Uterus (tissue), 4 donors: ENCODE results near the gene SETD1A. TPM values are rescaled to one million over a fixed set of nuclear protein-coding genes. Genes with fewer than 3 reads are reported as not detected.

Experiments
- DNase-seq, 2 donors: peaks; one replicate each; pipeline ENCODE4 v3.0.0-alpha.2; 2019 to 2020
- H3K27ac ChIP-seq, 2 donors: fragments of 200-600 bp; sonication (generic); 1 replicate in 1 of 2; 2 replicates in 1 of 2; pipeline ENCODE4 v1.5.1; 2016 to 2018
- H3K27me3 ChIP-seq, 2 donors: fragments of 200-600 bp; sonication (generic); one replicate each; pipeline ENCODE4 v1.5.1; 2018 to 2019; ENCODE audit warnings: control low read depth in 1 of 2
- H3K36me3 ChIP-seq, 2 donors: fragments of 200-600 bp; sonication (generic); one replicate each; pipeline ENCODE4 v1.5.1; 2019; ENCODE audit warnings: control low read depth in 1 of 2
- H3K4me1 ChIP-seq, 2 donors: fragments of 200-600 bp; sonication (generic); one replicate each; pipeline ENCODE4 v1.5.1; 2018 to 2019; ENCODE audit warnings: control low read depth in 1 of 2
- H3K4me3 ChIP-seq, 2 donors: fragments of 200-600 bp; sonication (generic); 1 replicate in 1 of 2; 2 replicates in 1 of 2; pipeline ENCODE4 v1.5.1; 2018 to 2019; ENCODE audit warnings: mild to moderate bottlenecking in 1 of 2
- H3K9me3 ChIP-seq, 2 donors: fragments of 200-600 bp; sonication (generic); one replicate each; pipeline ENCODE4 v1.5.1; 2019; ENCODE audit warnings: control low read depth in 1 of 2
- CTCF ChIP-seq, 4 experiments: fragments of 200-600 bp in 2 of 4; fragments of 450-650 bp in 2 of 4; sonication (generic) in 2 of 4; IDR thresholded peaks; one replicate each; pipeline ENCODE4 v1.5.1; 2016 to 2019; ENCODE audit warnings: antibody characterized with exemption in 4 of 4, mild to moderate bottlenecking in 2 of 4, moderate library complexity in 1 of 4
- POLR2A ChIP-seq, 2 donors: fragments of 450-650 bp; IDR thresholded peaks; one replicate each; pipeline ENCODE4 v1.6.1; 2016; ENCODE audit warnings: antibody characterized with exemption in 2 of 2, mild to moderate bottlenecking in 1 of 2, moderate library complexity in 1 of 2
- intact Hi-C: fragments of 100-400 bp; cut with DNase I; formaldehyde crosslinking; loops from one replicate; pipeline ENCODE4 v1.15.1; 2023; ENCODE audit warnings: low total_unique reads
- total RNA-seq, 4 donors: library from RNA; depleted of rRNA in 3 of 4; stranded (reverse); fragments of >200 nt in 3 of 4; gene quantifications; one replicate each; pipeline versions ENCODE4 v1.1.0 to v1.2.4, GENCODE V29; 2014 to 2023
- donor health status: DM: yes; HTN: yes; CAD: no.

Gene SETD1A
- total RNA-seq, 4 donors from 2014 or later = 2.1 to 31.7 (median 3.5) TPM

- Histone ChIP-seq H3K27me3 (no peaks in the 10 kb centered on the region), H3K4me3 (no peak overlapping the region), H3K27ac (no peak overlapping the region), H3K4me1 (no peaks in the 10 kb centered on the region), H3K36me3 (no peaks in the 10 kb centered on the region), H3K9me3 (no peaks in the 10 kb centered on the region)
- DNase-seq = no peak
- intact Hi-C loops = no loop called here
- TF ChIP-seq POLR2A (IDR thresholded peaks at IDR 0.05) = no peak
- no peak for TF ChIP-seq CTCF (IDR thresholded peaks at IDR 0.05)
Observed at GRCh38 chr16:30977502-30977901, 19.9 kb downstream of the SETD1A start.

- Histone ChIP-seq H3K36me3 (no peaks in the 10 kb centered on the region), H3K27ac (no peak overlapping the region), H3K9me3 (no peaks in the 10 kb centered on the region), H3K4me3 (no peak overlapping the region), H3K27me3 (no peaks in the 10 kb centered on the region), H3K4me1 (no peaks in the 10 kb centered on the region)
- intact Hi-C loops = loop anchor here (10.0 kb wide), 1 partner anchor 465 kb away; the partner anchor contains the start of gene ZNF843
- TF ChIP-seq CTCF (IDR thresholded peaks at IDR 0.05) (no peak), POLR2A (IDR thresholded peaks at IDR 0.05) (no peak)
- DNase-seq = no peak
Observed at GRCh38 chr16:30979170-30980022, 21.8 kb downstream of the SETD1A start.

- no peaks in the 10 kb centered on the region for H3K27me3 ChIP-seq
- no peaks in the 10 kb centered on the region for H3K9me3 ChIP-seq
- H3K36me3 ChIP-seq = no peaks in the 10 kb centered on the region
- no peak overlapping the region for H3K4me3 ChIP-seq
- no peaks in the 10 kb centered on the region for H3K4me1 ChIP-seq
- TF ChIP-seq POLR2A (IDR thresholded peaks at IDR 0.05) (no peak), CTCF (IDR thresholded peaks at IDR 0.05) (no peak)
- intact Hi-C loops = loop anchor here (10.0 kb wide), 1 partner anchor 465 kb away; the partner anchor contains the start of gene ZNF843
- no peak for DNase-seq
- H3K27ac ChIP-seq = no peak overlapping the region
Observed at GRCh38 chr16:30980023-30980371, 22.4 kb downstream of the SETD1A start.

- intact Hi-C loops = loop anchor here (10.0 kb wide), 1 partner anchor 464 kb away; the partner anchor contains the start of gene ZNF843
- H3K4me3 ChIP-seq = no peak overlapping the region
- no peaks in the 10 kb centered on the region for H3K27me3 ChIP-seq
- no peaks in the 10 kb centered on the region for H3K9me3 ChIP-seq
- no peak for DNase-seq
- TF ChIP-seq CTCF (IDR thresholded peaks at IDR 0.05) = no peak
- TF ChIP-seq POLR2A (IDR thresholded peaks at IDR 0.05) = no peak
- no peaks in the 10 kb centered on the region for H3K36me3 ChIP-seq
- no peak overlapping the region for H3K27ac ChIP-seq
- H3K4me1 ChIP-seq = peaks cover 0 to 3% of the 10 kb centered on the region in 2 donors
Observed at GRCh38 chr16:30980434-30980833, 22.9 kb downstream of the SETD1A start.

- no peak overlapping the region for H3K4me3 ChIP-seq
- H3K27me3 ChIP-seq = no peaks in the 10 kb centered on the region
- no peaks in the 10 kb centered on the region for H3K9me3 ChIP-seq
- no peak overlapping the region for H3K27ac ChIP-seq
- TF ChIP-seq CTCF (IDR thresholded peaks at IDR 0.05) (no peak), POLR2A (IDR thresholded peaks at IDR 0.05) (no peak)
- H3K4me1 ChIP-seq = peaks cover 0 to 7% of the 10 kb centered on the region in 2 donors
- intact Hi-C loops = loop anchor here (10.0 kb wide), 1 partner anchor 464 kb away; the partner anchor contains the start of gene ZNF843
- DNase-seq = no peak
- no peaks in the 10 kb centered on the region for H3K36me3 ChIP-seq
Observed at GRCh38 chr16:30980959-30981358, 23.4 kb downstream of the SETD1A start.
